Stomach (tissue), 9 donors: ENCODE results near the gene CPB2. TPM values are rescaled to one million over a fixed set of nuclear protein-coding genes. Genes with fewer than 3 reads are reported as not detected.

ENCODE experiments used
- DNase-seq, 2 donors: peaks; one replicate each; pipeline versions ENCODE4 v3.0.0 to v3.0.0-alpha.2; 2013 to 2019
- H3K27ac ChIP-seq, 5 donors: fragments of 200-600 bp in 4 of 5; sonication (generic) in 4 of 5; one replicate each; pipeline ENCODE4 v1.5.1; 2013 to 2019; ENCODE audit warnings: mild to moderate bottlenecking in 1 of 5, moderate library complexity in 1 of 5
- H3K27me3 ChIP-seq, 3 donors: fragments of 200-600 bp; sonication (generic); one replicate each; pipeline ENCODE4 v1.5.1; 2017 to 2019; ENCODE audit warnings: mixed run types in 1 of 3
- H3K36me3 ChIP-seq, 4 donors: fragments of 200-600 bp; sonication (generic); 1 replicate in 3 of 4; 2 replicates in 1 of 4; pipeline ENCODE4 v1.5.1; 2016 to 2019
- H3K4me1 ChIP-seq, 4 donors: fragments of 200-600 bp; sonication (generic); one replicate each; pipeline ENCODE4 v1.5.1; 2016 to 2019
- H3K4me3 ChIP-seq, 4 donors: fragments of 200-600 bp; sonication (generic) in 3 of 4; one replicate each; pipeline ENCODE4 v1.5.1; 2016 to 2019; ENCODE audit warnings: mild to moderate bottlenecking in 1 of 4
- H3K9me3 ChIP-seq, 4 donors: fragments of 200-600 bp; sonication (generic); one replicate each; pipeline ENCODE4 v1.5.1; 2016 to 2019
- CTCF ChIP-seq, 7 experiments: fragments of 450-650 bp in 4 of 7; fragments of 200-600 bp in 3 of 7; sonication (generic) in 3 of 7; IDR thresholded peaks; one replicate each; pipeline ENCODE4 v1.5.1; 2016 to 2019; ENCODE audit warnings: antibody characterized with exemption in 7 of 7, control low read depth in 2 of 7, mild to moderate bottlenecking in 1 of 7
- EP300 ChIP-seq: sonication (generic); formaldehyde crosslinking; IDR thresholded peaks from one replicate; pipeline ENCODE4 v1.6.1; 2017; ENCODE audit warnings: antibody characterized with exemption
- POLR2A ChIP-seq, 4 donors: fragments of 450-650 bp; IDR thresholded peaks; one replicate each; pipeline ENCODE4 v1.6.1; 2016; ENCODE audit warnings: antibody characterized with exemption in 4 of 4, control low read depth in 2 of 4, mild to moderate bottlenecking in 1 of 4, moderate library complexity in 1 of 4
- POLR2AphosphoS5 ChIP-seq, 3 donors: sonication (generic); formaldehyde crosslinking; IDR thresholded peaks; one replicate each; pipeline ENCODE4 v1.6.1; 2016; ENCODE audit warnings: antibody characterized with exemption in 3 of 3
- WGBS, 5 donors: extraction: QIAGEN DNeasy Blood & Tissue Kit in 3 of 5; methylation state at CpG; one replicate each; pipeline versions ENCODE4 v1.1.5 to v1.1.7; 2013 to 2018; 5-methylcytosine and 5-hydroxymethylcytosine counted together
- intact Hi-C: fragments of 100-400 bp; cut with DNase I; formaldehyde crosslinking; loops from one replicate; pipeline ENCODE4 v1.15.1; 2023; ENCODE audit warnings: low total_unique reads
- polyA plus RNA-seq, 3 donors: library from polyadenylated mRNA; stranded (reverse); fragments of 200-250 nt; gene quantifications; one replicate each; pipeline ENCODE4 v1.2.3, GENCODE V29; 2013
- total RNA-seq, 5 donors: library from RNA; depleted of rRNA; stranded (reverse); fragments of >200 nt; gene quantifications; one replicate each; pipeline versions ENCODE4 v1.1.0 to v1.2.3, GENCODE V29; 2014 to 2016
- donor health status: healthy with polysubstance abuse.
- donor health status: Bipolar disorder and iron deficiency.
- donor health status: healthy.

Gene CPB2
- total and polyA plus RNA-seq, 8 donors: 0.37 to 2.2 TPM; not detected in 6

GRCh38 chr13:46062185-46062584, 42.6 kb downstream of the CPB2 start:
- intact Hi-C loops: no loop called here
- 74 to 85% (median 80%) methylated on average over 5 of the region's 5 CpGs for WGBS, 5 donors
- no peak overlapping the region for H3K4me3 ChIP-seq
- no peaks in the 10 kb centered on the region for H3K36me3 ChIP-seq
- H3K9me3 ChIP-seq: no peaks in the 10 kb centered on the region
- no peaks in the 10 kb centered on the region for H3K27me3 ChIP-seq
- H3K27ac ChIP-seq: no peak overlapping the region
- TF ChIP-seq POLR2AphosphoS5 (IDR thresholded peaks at IDR 0.05) (no peak), EP300 (no peak), POLR2A (IDR thresholded peaks at IDR 0.05) (no peak), CTCF (IDR thresholded peaks at IDR 0.05) (no peak)
- H3K4me1 ChIP-seq: no peaks in the 10 kb centered on the region
- DNase-seq: no peak

GRCh38 chr13:46059405-46059804, 45.4 kb downstream of the CPB2 start:
- no peak for TF ChIP-seq POLR2A (IDR thresholded peaks at IDR 0.05)
- no peak for DNase-seq
- H3K4me3 ChIP-seq: no peak overlapping the region
- no peaks in the 10 kb centered on the region for H3K9me3 ChIP-seq
- no peak overlapping the region for H3K27ac ChIP-seq
- no peaks in the 10 kb centered on the region for H3K27me3 ChIP-seq
- intact Hi-C loops: no loop called here
- no peaks in the 10 kb centered on the region for H3K36me3 ChIP-seq
- no peaks in the 10 kb centered on the region for H3K4me1 ChIP-seq

- DNase-seq: no peak
- Histone ChIP-seq H3K36me3 (no peaks in the 10 kb centered on the region), H3K4me3 (no peak overlapping the region), H3K27me3 (no peaks in the 10 kb centered on the region), H3K4me1 (peaks cover 0 to 8% (median 2%) of the 10 kb centered on the region in 4 donors), H3K27ac (no peak overlapping the region), H3K9me3 (no peaks in the 10 kb centered on the region)
- intact Hi-C loops: no loop called here
- WGBS, 5 donors: 78 to 87% (median 82%) methylated on average over 3 of the region's 3 CpGs
- no peak for TF ChIP-seq POLR2AphosphoS5 (IDR thresholded peaks at IDR 0.05)
- no peak for TF ChIP-seq POLR2A (IDR thresholded peaks at IDR 0.05)
- TF ChIP-seq EP300: no peak
- no peak for TF ChIP-seq CTCF (IDR thresholded peaks at IDR 0.05)
Measured at GRCh38 chr13:46058268-46058667, 46.6 kb downstream of the CPB2 start.

- Histone ChIP-seq H3K36me3 (no peaks in the 10 kb centered on the region), H3K9me3 (no peaks in the 10 kb centered on the region), H3K4me3 (no peak overlapping the region), H3K27ac (no peak overlapping the region), H3K4me1 (peaks cover 0 to 12% (median 4%) of the 10 kb centered on the region in 4 donors), H3K27me3 (no peaks in the 10 kb centered on the region)
- no peak for DNase-seq
- intact Hi-C loops: no loop called here
- no peak for TF ChIP-seq EP300
- no peak for TF ChIP-seq CTCF (IDR thresholded peaks at IDR 0.05)
- TF ChIP-seq POLR2A (IDR thresholded peaks at IDR 0.05): no peak
- no peak for TF ChIP-seq POLR2AphosphoS5 (IDR thresholded peaks at IDR 0.05)
- WGBS, 5 donors: 61 to 73% (median 63%) methylated on average over 5 of the region's 5 CpGs
Measured at GRCh38 chr13:46057256-46058015, 47.4 kb downstream of the CPB2 start.
